BJ (cell line): ENCODE results near the gene ADRM1. TPM values are rescaled to one million over a fixed set of nuclear protein-coding genes. Genes with fewer than 3 reads are reported as not detected.

Source experiments
- CTCF ChIA-PET: fragments of 350-600 bp; formaldehyde crosslinking; extraction: SDS; loops from one replicate; lab custom pipeline; 2021; ENCODE audit warnings: antibody characterized with exemption, inconsistent platforms; lab: Yijun Ruan, JAX
- POLR2A ChIA-PET: fragments of 300-600 bp; sonication (Branson Sonifier 250); formaldehyde crosslinking; extraction: SDS; loops from one replicate; lab custom pipeline; 2021; ENCODE audit warnings: antibody characterized with exemption; lab: Charles Lee
- DNase-seq: peaks from one replicate; pipeline ENCODE4 v3.0.0-alpha.2; 2011; ENCODE audit warnings: low read depth
- H3K27me3 ChIP-seq: 2 replicates; pipeline ENCODE4 v1.6.0; 2011; ENCODE audit warnings: low read length; ENCODE audit not compliant: control insufficient read depth, insufficient read depth
- H3K36me3 ChIP-seq: 2 replicates; pipeline ENCODE4 v1.5.1; 2011; ENCODE audit warnings: low read length; ENCODE audit not compliant: control insufficient read depth, insufficient read depth
- H3K4me3 ChIP-seq: 2 replicates; pipeline ENCODE4 v1.5.1; 2011; ENCODE audit warnings: low read depth, mild to moderate bottlenecking, control low read depth, low read length
- CTCF ChIP-seq: IDR thresholded peaks from 2 replicates; pipeline ENCODE4 v1.5.1; 2011; ENCODE audit warnings: low read depth, mild to moderate bottlenecking, control low read depth, inconsistent platforms, low read length, moderate library complexity; ENCODE audit not compliant: insufficient read depth
- polyA plus RNA-seq: library from polyadenylated mRNA; depleted of rRNA; stranded (reverse); fragments of >200 nt; gene quantifications from 2 replicates; pipeline ENCODE4 v1.2.3, GENCODE V29; 2011

ADRM1 gene
- polyA plus RNA-seq, 1 experiment, result 115 TPM

GRCh38 chr20:62291251-62292066 lies 11.3 kb upstream of the ADRM1 start:
- CTCF ChIA-PET, result interaction anchor here (0.6 to 1.5 kb wide), 4 partner anchors 9 to 160 kb away, joined by 3 to 6 read pairs (median 3); partner anchors contain the start of gene ADRM1
- Histone ChIP-seq H3K4me3 (no peak overlapping the region), H3K36me3 (peaks cover 37% of the 10 kb centered on the region), H3K27me3 (no peaks in the 10 kb centered on the region)
- DNase-seq, result no peak
- POLR2A ChIA-PET, result no interaction called here
- no peak for TF ChIP-seq CTCF

GRCh38 chr20:62292108-62292507 lies 10.7 kb upstream of the ADRM1 start:
- H3K36me3 ChIP-seq, result peaks cover 36% of the 10 kb centered on the region
- POLR2A ChIA-PET, result no interaction called here
- CTCF ChIA-PET, result interaction anchor here (1.3 kb wide), 1 partner anchor 10 kb away, joined by 6 read pairs; the partner anchor contains the start of gene ADRM1

GRCh38 chr20:62293111-62293784 lies 9.5 kb upstream of the ADRM1 start:
- H3K27me3 ChIP-seq, result no peaks in the 10 kb centered on the region
- H3K36me3 ChIP-seq, result peaks cover 34% of the 10 kb centered on the region
- no peak for DNase-seq
- no peak for TF ChIP-seq CTCF
- H3K4me3 ChIP-seq, result no peak overlapping the region
- ChIA-PET CTCF (interaction anchor here (1.2 to 1.3 kb wide), 2 partner anchors 9 to 89 kb away, joined by 3 to 6 read pairs; partner anchors contain the start of gene ADRM1), POLR2A (no interaction called here)

More at GRCh38 chr20:62292108-62292507, 10.7 kb upstream of the ADRM1 start:
- H3K4me3 ChIP-seq, result no peak overlapping the region
- no peaks in the 10 kb centered on the region for H3K27me3 ChIP-seq
- no peak for DNase-seq
- no peak for TF ChIP-seq CTCF

GRCh38 chr20:62293946-62294345 lies 8.9 kb upstream of the ADRM1 start:
- no peak for TF ChIP-seq CTCF
- Histone ChIP-seq H3K36me3 (peaks cover 33% of the 10 kb centered on the region), H3K4me3 (no peak overlapping the region), H3K27me3 (no peaks in the 10 kb centered on the region)
- CTCF ChIA-PET, result interaction anchor here (0.6 to 1.2 kb wide), 2 partner anchors 89 to 336 kb away, joined by 3 read pairs; no protein-coding TSS in a partner anchor
- no peak for DNase-seq
- POLR2A ChIA-PET, result no interaction called here

- POLR2A ChIA-PET, result no interaction called here
- Histone ChIP-seq H3K36me3 (peaks cover 31% of the 10 kb centered on the region), H3K4me3 (no peak overlapping the region), H3K27me3 (no peaks in the 10 kb centered on the region)
- no peak for DNase-seq
- CTCF ChIA-PET, result interaction anchor here (0.6 to 1.2 kb wide), 2 partner anchors 88 to 336 kb away, joined by 3 read pairs; no protein-coding TSS in a partner anchor
- no peak for TF ChIP-seq CTCF
These were observed 8.3 kb upstream of the ADRM1 start for GRCh38 chr20:62294516-62294915.
